H1 (cell line): ENCODE measurements around the gene UBR1. TPM values are rescaled to one million over a fixed set of nuclear protein-coding genes. Genes with fewer than 3 reads are reported as not detected.

Source experiments
- CTCF ChIA-PET: fragments of 300-600 bp; sonication (Branson Sonifier 250); formaldehyde crosslinking; loops from one replicate; lab custom pipeline; 2021; ENCODE audit not compliant: partially characterized antibody; lab: Charles Lee
- POLR2A ChIA-PET: fragments of 300-600 bp; sonication (Branson Sonifier 250); formaldehyde crosslinking; loops from one replicate; lab custom pipeline; 2021; ENCODE audit warnings: inconsistent platforms; ENCODE audit not compliant: partially characterized antibody; lab: Charles Lee
- DNase-seq, 2 experiments: peaks; one replicate each; pipeline versions ENCODE4 v3.0.0 to v3.0.0-alpha.2; 2010 to 2022; ENCODE audit warnings: low spot score in 2 of 2, low read depth in 1 of 2, mixed read lengths in 1 of 2
- FAIRE-seq: peaks from 2 replicates; lab custom pipeline; 2011; peaks lifted over from hg19 to GRCh38; lab: Jason Lieb, UNC
- H2AFZ ChIP-seq: 2 replicates; pipeline ENCODE4 v1.8.1; 2012; ENCODE audit warnings: low read length, inconsistent platforms
- H2AK5ac ChIP-seq: 2 replicates; pipeline ENCODE4 v1.6.1; 2013; ENCODE audit warnings: low read depth, low read length
- H2BK120ac ChIP-seq: replicated peaks from 2 replicates; pipeline ENCODE3; 2013; ENCODE audit warnings: low read depth, low read length, inconsistent platforms
- H2BK12ac ChIP-seq: 2 replicates; pipeline ENCODE4 v1.6.1; 2013; ENCODE audit warnings: low read depth, low read length
- H2BK15ac ChIP-seq: 2 replicates; pipeline ENCODE4 v1.6.1; 2013; ENCODE audit warnings: low read length
- H2BK20ac ChIP-seq: 2 replicates; pipeline ENCODE4 v1.6.1; 2013; ENCODE audit warnings: low read length
- H2BK5ac ChIP-seq: 2 replicates; pipeline ENCODE4 v1.6.1; 2013; ENCODE audit warnings: low read depth, low read length
- H3K14ac ChIP-seq: 2 replicates; pipeline ENCODE4 v1.6.1; 2013; ENCODE audit warnings: inconsistent platforms; ENCODE audit not compliant: insufficient read length
- H3K18ac ChIP-seq: 2 replicates; pipeline ENCODE4 v1.6.1; 2013; ENCODE audit warnings: low read length; ENCODE audit errors: extremely low read depth
- H3K23ac ChIP-seq: 2 replicates; pipeline ENCODE4 v1.6.1; 2013; ENCODE audit warnings: inconsistent platforms; ENCODE audit not compliant: insufficient read length
- H3K23me2 ChIP-seq: 2 replicates; pipeline ENCODE4 v1.6.1; 2013; ENCODE audit warnings: low read depth, low read length
- H3K27ac ChIP-seq: 2 replicates; pipeline ENCODE4 v1.6.1; 2011; ENCODE audit warnings: low read depth, low read length, inconsistent platforms
- H3K27me3 ChIP-seq, 4 experiments: replicated peaks in 1 of 4; 1 replicate in 1 of 4; 2 replicates in 3 of 4; pipeline versions ENCODE4 v1.6.1 to v1.8.1; 2011 to 2013; ENCODE audit warnings: low read length in 3 of 4, mild to moderate bottlenecking in 3 of 4, inconsistent platforms in 2 of 4, mixed read lengths in 2 of 4, moderate library complexity in 1 of 4; ENCODE audit not compliant: control insufficient read depth in 3 of 4, insufficient read depth in 3 of 4; ENCODE audit errors: extremely low read depth in 1 of 4
- H3K36me3 ChIP-seq, 4 experiments: 2 replicates each; pipeline versions ENCODE4 v1.6.1 to v1.8.1; 2011 to 2013; ENCODE audit warnings: mild to moderate bottlenecking in 4 of 4, low read length in 3 of 4, moderate library complexity in 2 of 4, control low read depth in 1 of 4, inconsistent platforms in 1 of 4; ENCODE audit not compliant: insufficient read depth in 4 of 4, control insufficient read depth in 2 of 4
- H3K4ac ChIP-seq: replicated peaks from 2 replicates; pipeline ENCODE3; 2013; ENCODE audit warnings: low read length, low read depth, mixed read lengths, inconsistent platforms; ENCODE audit not compliant: insufficient read length
- H3K4me1 ChIP-seq, 4 experiments: replicated peaks in 1 of 4; 1 replicate in 1 of 4; 2 replicates in 3 of 4; pipeline versions ENCODE4 v1.6.1 to v1.8.1; 2011 to 2013; ENCODE audit warnings: low read length in 3 of 4, inconsistent platforms in 2 of 4, mixed read lengths in 1 of 4; ENCODE audit not compliant: insufficient read depth in 4 of 4, control insufficient read depth in 3 of 4
- H3K4me2 ChIP-seq, 2 experiments: 2 replicates each; pipeline versions ENCODE4 v1.6.1 to v1.8.1; 2011 to 2013; ENCODE audit warnings: low read depth in 2 of 2, low read length in 2 of 2, control low read depth in 1 of 2, inconsistent platforms in 1 of 2, mild to moderate bottlenecking in 1 of 2; ENCODE audit not compliant: insufficient read depth in 1 of 2
- H3K4me3 ChIP-seq, 4 experiments: fragments of 200-600, 300-600 bp in 1 of 4; sonication (generic), shearing (Covaris generic), sonication (Bioruptor Twin) in 1 of 4; 2 replicates each; pipeline versions ENCODE4 v1.5.1 to v1.8.1; 2011 to 2016; ENCODE audit warnings: low read length in 4 of 4, low read depth in 3 of 4, control low read depth in 2 of 4, inconsistent platforms in 2 of 4, mild to moderate bottlenecking in 2 of 4, mixed read lengths in 1 of 4, moderate library complexity in 1 of 4; ENCODE audit not compliant: insufficient read depth in 2 of 4; ENCODE audit errors: extremely low read depth in 1 of 4
- H3K56ac ChIP-seq: replicated peaks from 2 replicates; pipeline ENCODE3; 2013; ENCODE audit warnings: low read depth, mild to moderate bottlenecking, mixed read lengths, low read length, inconsistent platforms; ENCODE audit not compliant: insufficient read length
- H3K79me1 ChIP-seq: 2 replicates; pipeline ENCODE4 v1.6.1; 2013; ENCODE audit warnings: low read depth, low read length, control low read depth
- H3K79me2 ChIP-seq, 2 experiments: 2 replicates each; pipeline versions ENCODE4 v1.6.1 to v1.8.1; 2012 to 2013; ENCODE audit warnings: low read length in 2 of 2, mild to moderate bottlenecking in 2 of 2, inconsistent platforms in 1 of 2; ENCODE audit not compliant: insufficient read depth in 2 of 2, control insufficient read depth in 1 of 2
- H3K9ac ChIP-seq, 4 experiments: replicated peaks in 1 of 4; 1 replicate in 1 of 4; 2 replicates in 3 of 4; pipeline versions ENCODE4 v1.6.1 to v1.8.1; 2011 to 2013; ENCODE audit warnings: low read depth in 3 of 4, low read length in 3 of 4, control low read depth in 2 of 4, mild to moderate bottlenecking in 2 of 4, moderate library complexity in 2 of 4, inconsistent platforms in 1 of 4; ENCODE audit errors: extremely low read depth in 1 of 4
- H3K9me3 ChIP-seq, 2 experiments: 2 replicates each; pipeline versions ENCODE4 v1.6.1 to v1.8.1; 2012 to 2013; ENCODE audit warnings: mild to moderate bottlenecking in 2 of 2, moderate library complexity in 2 of 2, control low read depth in 1 of 2, inconsistent platforms in 1 of 2, low read depth in 1 of 2, low read length in 1 of 2, mixed read lengths in 1 of 2; ENCODE audit not compliant: insufficient read depth in 2 of 2
- H4K20me1 ChIP-seq, 2 experiments: replicated peaks in 1 of 2; 2 replicates each; pipeline versions ENCODE3 to v1.8.1; 2011 to 2013; ENCODE audit warnings: inconsistent platforms in 2 of 2, low read length in 2 of 2, mild to moderate bottlenecking in 1 of 2; ENCODE audit not compliant: insufficient read depth in 2 of 2, control insufficient read depth in 1 of 2
- H4K5ac ChIP-seq: 2 replicates; pipeline ENCODE4 v1.6.1; 2013; ENCODE audit warnings: low read length, low read depth, mixed read lengths, inconsistent platforms; ENCODE audit not compliant: insufficient read length
- H4K8ac ChIP-seq: 2 replicates; pipeline ENCODE4 v1.8.0; 2013; ENCODE audit warnings: mild to moderate bottlenecking, moderate library complexity, low read length, inconsistent platforms; ENCODE audit not compliant: insufficient read depth; ENCODE audit errors: extremely low read depth
- H4K91ac ChIP-seq: replicated peaks from 2 replicates; pipeline ENCODE3; 2013; ENCODE audit warnings: low read length, mixed read lengths, inconsistent platforms; ENCODE audit not compliant: insufficient read length
- ASH2L ChIP-seq: fragments of 200-600, 300-600 bp; sonication (generic); IDR thresholded peaks from one replicate; pipeline ENCODE4 v1.7.1; 2017; ENCODE audit warnings: low read length
- CBX8 ChIP-seq: fragments of 300-800, 300-1000 bp; sonication (generic); IDR thresholded peaks from 2 replicates; pipeline ENCODE4 v1.7.1; 2016; ENCODE audit warnings: low read depth, low read length, borderline replicate concordance
- CHD1 ChIP-seq: IDR thresholded peaks from 2 replicates; pipeline ENCODE4 v1.6.1; 2012; ENCODE audit warnings: low read depth, low read length, improper control_type of control experiment
- EP300 ChIP-seq, 2 experiments: IDR thresholded peaks; 1 replicate in 1 of 2; 2 replicates in 1 of 2; pipeline ENCODE4 v1.6.1; 2011 to 2012; ENCODE audit warnings: low read depth in 2 of 2, low read length in 2 of 2, mild to moderate bottlenecking in 2 of 2, borderline replicate concordance in 1 of 2, inconsistent platforms in 1 of 2, moderate library complexity in 1 of 2
- GTF2F1 ChIP-seq: IDR thresholded peaks from 2 replicates; pipeline ENCODE4 v1.6.1; 2012; ENCODE audit warnings: low read depth, low read length, improper control_type of control experiment, borderline replicate concordance
- JUND ChIP-seq: IDR thresholded peaks from 2 replicates; pipeline ENCODE4 v1.6.1; 2011; ENCODE audit warnings: mild to moderate bottlenecking, improper control_type of control experiment, low read length
- NANOG ChIP-seq: IDR thresholded peaks from 2 replicates; pipeline ENCODE4 v1.6.1; 2011; ENCODE audit warnings: low read length, low read depth, mild to moderate bottlenecking, inconsistent platforms; ENCODE audit not compliant: insufficient read depth, poor library complexity, severe bottlenecking
- NRF1 ChIP-seq: IDR thresholded peaks from 2 replicates; pipeline ENCODE4 v1.6.1; 2011; ENCODE audit warnings: mild to moderate bottlenecking, low read depth, low read length, improper control_type of control experiment
- RAD21 ChIP-seq, 2 experiments: IDR thresholded peaks in 1 of 2; conservative IDR thresholded peaks in 1 of 2; 2 replicates each; pipeline ENCODE4 v1.6.1; 2011; ENCODE audit warnings: low read depth in 2 of 2, low read length in 2 of 2, improper control_type of control experiment in 1 of 2, inconsistent platforms in 1 of 2, mild to moderate bottlenecking in 1 of 2, moderate library complexity in 1 of 2
- RBBP5 ChIP-seq: IDR thresholded peaks from 2 replicates; pipeline ENCODE4 v1.7.1; 2012; ENCODE audit warnings: low read depth, mild to moderate bottlenecking, inconsistent platforms, low read length, moderate library complexity, borderline replicate concordance
- RNF2 ChIP-seq: fragments of 200-900, 300-1000 bp; sonication (generic); IDR thresholded peaks from 2 replicates; pipeline ENCODE4 v1.7.1; 2016; ENCODE audit warnings: borderline replicate concordance, low read depth, mild to moderate bottlenecking, antibody characterized with exemption, low read length; ENCODE audit not compliant: poor library complexity, severe bottlenecking; ENCODE audit errors: missing control alignments
- SAP30 ChIP-seq: fragments of 300-600 bp; sonication (generic); IDR thresholded peaks from 2 replicates; pipeline ENCODE4 v1.7.1; 2012; ENCODE audit warnings: low read length, moderate library complexity, mild to moderate bottlenecking, inconsistent platforms; ENCODE audit not compliant: insufficient read depth, insufficient replicate concordance
- SP4 ChIP-seq: IDR thresholded peaks from 2 replicates; pipeline ENCODE4 v1.6.1; 2012; ENCODE audit warnings: low read length, inconsistent platforms
- TAF1 ChIP-seq: IDR thresholded peaks from 2 replicates; pipeline ENCODE4 v1.6.1; 2011; ENCODE audit warnings: mild to moderate bottlenecking, low read depth, low read length
- WGBS, 2 experiments: shearing (Covaris generic) in 1 of 2; methylation state at CpG; one replicate each; pipeline versions ENCODE4 v1.1.6 to v1.1.7; 2013 to 2015; ENCODE audit warnings: low lambda C conversion rate in 2 of 2, mixed read lengths in 2 of 2, inconsistent platforms in 1 of 2, low coverage in 1 of 2, missing lambda C conversion rate in 1 of 2; ENCODE audit not compliant: insufficient replicate concordance in 2 of 2, insufficient coverage in 1 of 2, insufficient read length in 1 of 2; ENCODE audit errors: extremely low coverage in 1 of 2, missing lambda C conversion rate in 1 of 2; 5-methylcytosine and 5-hydroxymethylcytosine counted together
- polyA plus RNA-seq, 7 experiments: library from polyadenylated mRNA; depleted of rRNA in 3 of 7; stranded (reverse) in 5 of 7; unstranded in 2 of 7; fragments of >200 nt in 5 of 7; fragments of 200-250 nt in 2 of 7; gene quantifications; 1 replicate in 5 of 7; 2 replicates in 1 of 7; 4 replicates in 1 of 7; pipeline versions ENCODE4 v1.2.1 to v1.2.3, GENCODE V29; 2011 to 2013; ENCODE audit warnings: missing spikeins in 2 of 7, mixed read lengths in 2 of 7
- total RNA-seq: library from RNA; stranded (reverse); fragmentation: NEBNext Ultra II Directional; extraction: Animal tissue kit (Norgen Biotek cat#: 25700); gene quantifications from 2 replicates; pipeline ENCODE4 v1.2.1, GENCODE V29; 2021

The UBR1 gene
- total and polyA plus RNA-seq, 2 of the 8 experiments (the other 6 are each of a cell fraction or from before 2014, with no cell fraction given): 3.7 to 18.7 TPM

GRCh38 chr15:42964476-42964875 lies 141.4 kb downstream of the UBR1 start:
- no peaks in the 10 kb centered on the region for H3K79me1 ChIP-seq
- no peaks in the 10 kb centered on the region for H3K9me3 ChIP-seq
- H2BK15ac ChIP-seq: no peak overlapping the region
- no peak overlapping the region for H4K91ac ChIP-seq
- no peak overlapping the region for H2BK12ac ChIP-seq
- H3K56ac ChIP-seq: no peak overlapping the region
- peaks cover 0 to 11% (median 3%) of the 10 kb centered on the region in 4 experiments; a peak in 2 of 8 replicates for H3K36me3 ChIP-seq
- no peak overlapping the region for H2BK5ac ChIP-seq
- no peak overlapping the region for H3K23ac ChIP-seq
- ChIA-PET CTCF (interaction anchor here (2.0 kb wide), 1 partner anchor 163 kb away, joined by 6 read pairs; no protein-coding TSS in a partner anchor), POLR2A (no interaction called here)
- H3K23me2 ChIP-seq: no peaks in the 10 kb centered on the region
- no peak overlapping the region for H3K4me3 ChIP-seq
- H3K27ac ChIP-seq: no peak overlapping the region
- no peak overlapping the region for H2BK20ac ChIP-seq
- FAIRE-seq: no peak
- no peak overlapping the region for H3K4me2 ChIP-seq
- H4K8ac ChIP-seq: no peak overlapping the region
- H3K9ac ChIP-seq: no peak overlapping the region
- no peak overlapping the region for H3K18ac ChIP-seq
- H3K4me1 ChIP-seq: no peaks in the 10 kb centered on the region
- no peak overlapping the region for H3K4ac ChIP-seq
- no peak overlapping the region for H2BK120ac ChIP-seq
- WGBS, 2 experiments: 94% methylated on average over 5 of the region's 5 CpGs; no CpG with 5 or more reads in 1 of the 2 experiments
- H2AK5ac ChIP-seq: no peak overlapping the region
- no peak for DNase-seq
- no peaks in the 10 kb centered on the region for H4K20me1 ChIP-seq
- no peak overlapping the region for H3K14ac ChIP-seq
- no peak overlapping the region for H2AFZ ChIP-seq
- no peaks in the 10 kb centered on the region for H3K27me3 ChIP-seq
- H3K79me2 ChIP-seq: no peaks in the 10 kb centered on the region
- H4K5ac ChIP-seq: no peak overlapping the region
- TF ChIP-seq GTF2F1 (no peak), CBX8 (no peak), ASH2L (no peak), NANOG (no peak), RAD21 (IDR thresholded peaks at IDR 0.05 in 1 of 2, conservative IDR thresholded peaks at IDR 0.05 in 1 of 2; ENCODE audit: low read depth in 2 of 2, low read length in 2 of 2) (no peak), RBBP5 (no peak), EP300 (IDR thresholded peaks at IDR 0.05; ENCODE audit: borderline replicate concordance in 1 of 2, low read depth in 2 of 2, low read length in 2 of 2) (no peak), JUND (no peak), RNF2 (no peak), TAF1 (no peak), SP4 (no peak), SAP30 (no peak), CHD1 (no peak), NRF1 (no peak)
